ENCODE data around the gene LACTBL1.

Gene LACTBL1

DNA sequence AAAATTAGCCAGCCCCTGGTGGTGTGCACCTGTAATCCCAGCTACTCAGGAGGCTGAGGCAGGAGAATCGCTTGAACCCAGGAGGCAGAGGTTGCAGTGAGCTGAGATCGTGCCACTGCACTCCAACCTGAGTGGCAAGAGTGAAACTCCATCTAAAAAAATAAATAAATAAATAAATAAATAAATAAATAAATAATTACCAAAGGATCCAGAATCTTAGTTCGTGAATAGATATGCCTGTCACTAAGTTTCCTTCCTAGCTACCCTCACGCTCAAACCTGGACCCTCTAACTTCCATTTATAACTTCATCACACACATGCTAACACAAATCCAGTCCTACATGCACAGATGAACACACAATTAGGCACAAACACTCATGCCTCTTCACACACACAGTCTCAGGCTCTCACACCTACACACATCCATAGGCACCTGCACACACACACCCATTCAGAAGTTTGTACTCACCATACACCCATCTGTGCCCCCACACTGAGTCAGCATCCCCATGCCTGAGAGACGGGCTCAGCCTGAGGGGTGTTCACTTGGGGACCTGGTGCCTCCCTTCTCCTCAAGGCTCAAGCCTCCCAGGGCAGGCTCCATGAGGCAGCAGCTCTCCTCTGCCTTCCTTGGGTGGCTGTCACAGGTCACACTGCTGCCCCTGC, 61.5 kb downstream of the LACTBL1 start:
- DNase-seq: no peak

DNA sequence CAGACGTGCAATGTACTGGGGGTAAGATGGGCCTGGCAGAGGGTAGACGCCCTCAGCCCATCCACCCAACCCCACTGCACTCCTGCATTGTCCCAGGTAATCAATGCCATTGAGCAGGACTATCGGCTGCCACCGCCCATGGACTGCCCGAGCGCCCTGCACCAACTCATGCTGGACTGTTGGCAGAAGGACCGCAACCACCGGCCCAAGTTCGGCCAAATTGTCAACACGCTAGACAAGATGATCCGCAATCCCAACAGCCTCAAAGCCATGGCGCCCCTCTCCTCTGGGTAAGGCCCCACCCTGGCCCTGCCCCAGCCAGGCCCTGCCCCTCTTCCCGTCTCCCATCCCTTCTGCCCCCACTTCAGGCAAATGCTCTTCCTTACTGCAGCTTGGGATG, 62.4 kb downstream of the LACTBL1 start:
- no peak for DNase-seq

DNA sequence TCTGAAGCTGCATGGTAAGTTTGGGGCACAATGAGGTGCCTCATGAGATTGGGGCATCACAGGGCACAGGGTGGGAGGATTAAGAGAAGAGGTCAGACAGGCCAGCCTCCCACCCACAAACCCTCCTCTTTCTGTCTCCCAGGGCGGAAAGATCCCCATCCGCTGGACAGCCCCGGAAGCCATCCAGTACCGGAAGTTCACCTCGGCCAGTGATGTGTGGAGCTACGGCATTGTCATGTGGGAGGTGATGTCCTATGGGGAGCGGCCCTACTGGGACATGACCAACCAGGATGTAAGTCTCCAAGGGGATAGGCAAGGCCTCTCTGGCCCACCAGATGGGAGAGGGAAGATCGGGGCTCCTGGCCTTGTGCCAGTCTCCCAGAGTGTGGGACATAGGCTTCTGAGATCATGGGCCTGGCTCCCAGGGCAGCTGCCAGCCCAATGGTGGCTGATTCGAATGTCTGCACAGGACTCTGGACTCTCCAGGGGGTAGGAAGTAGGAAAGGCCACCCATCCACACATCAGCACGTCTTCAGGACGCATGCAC, 63.7 kb downstream of the LACTBL1 start:
- no peak for DNase-seq

DNA sequence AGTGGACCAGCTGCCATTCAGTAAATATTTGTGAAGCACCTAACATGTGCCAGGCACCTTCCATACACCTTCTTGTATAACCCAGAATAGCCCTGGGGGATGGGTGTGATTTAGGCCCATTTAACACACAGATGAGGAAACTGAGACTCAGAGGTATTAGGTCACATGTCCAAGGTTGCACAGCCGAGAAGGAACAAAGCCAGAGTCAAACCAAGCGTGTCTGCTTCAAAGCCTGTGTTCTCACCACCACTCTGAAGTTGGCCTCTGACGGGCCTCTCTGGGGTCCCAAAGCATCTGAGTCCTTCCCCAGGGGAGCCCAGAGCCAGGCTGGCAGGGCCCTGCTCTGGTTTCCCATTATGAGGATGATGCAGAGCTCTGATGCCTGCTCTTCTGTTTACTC, 65.1 kb downstream of the LACTBL1 start:
- DNase-seq: no peak

DNA sequence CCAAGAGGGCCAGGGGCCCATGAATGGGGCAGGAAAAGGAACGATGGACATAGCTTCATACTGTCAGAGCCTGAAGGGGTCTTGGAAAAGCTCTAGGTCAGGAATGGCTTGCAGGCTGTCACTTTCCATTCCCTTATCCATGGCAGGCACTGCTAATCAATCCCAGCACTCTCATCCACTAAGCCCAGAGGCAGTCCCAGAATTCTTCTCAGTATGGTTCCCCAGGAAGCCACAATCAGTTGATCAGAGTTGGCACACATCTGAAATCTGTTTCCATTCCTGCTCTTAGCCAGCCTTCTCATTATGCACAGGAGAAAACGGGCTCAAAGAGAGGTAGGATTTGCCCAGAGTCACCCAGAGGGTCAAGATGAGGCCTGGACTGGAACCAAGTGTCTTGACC, 65.7 kb downstream of the LACTBL1 start:
- DNase-seq: no peak

DNA sequence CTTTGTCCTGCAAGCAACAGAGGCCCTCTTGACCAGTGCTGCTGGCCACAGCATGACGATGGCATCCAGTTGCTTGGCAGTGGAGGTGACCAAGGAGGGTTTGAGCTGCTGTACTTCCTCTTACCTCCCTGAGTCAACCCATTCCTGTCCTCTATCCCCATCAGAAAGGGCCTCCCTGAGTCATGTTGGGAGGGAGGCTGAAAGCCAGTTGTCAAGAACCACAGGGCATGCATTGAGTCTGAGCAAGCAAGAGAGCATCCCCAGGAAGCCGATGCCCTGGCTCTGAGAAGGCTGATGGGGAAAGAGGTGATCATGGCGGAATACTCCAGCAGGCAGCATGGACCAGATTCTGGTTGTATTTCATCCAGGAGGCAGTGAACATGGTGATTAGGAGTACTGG, 69.6 kb downstream of the LACTBL1 start:
- DNase-seq: no peak
